Measurements from ENCODE around the gene PRKACB.
"Not testable (repeated sequence)": the region's sequence is repeated elsewhere in the genome, so short reads cannot be mapped to it uniquely, and the experiment has no call there.

Gene PRKACB

DNA sequence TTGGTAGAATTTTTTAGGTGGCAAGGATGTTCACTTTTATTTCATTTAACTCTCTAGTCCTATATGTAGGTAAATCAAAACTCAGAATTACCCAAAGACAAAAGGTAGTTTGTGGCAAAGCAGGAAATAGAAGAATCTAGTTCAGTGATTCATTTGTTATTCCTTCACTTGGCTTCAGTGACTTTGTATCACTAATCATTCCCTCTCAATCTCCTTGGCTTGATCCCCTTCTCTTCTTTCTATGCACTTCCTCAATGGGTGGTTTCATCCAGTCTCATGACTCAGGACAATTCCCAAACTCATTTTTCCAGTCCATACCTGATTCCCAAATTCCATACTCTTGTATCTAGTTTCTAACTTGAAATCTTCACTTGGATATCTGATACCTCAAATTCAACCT, 64.9 kb downstream of the PRKACB start:
- no peak overlapping the region for H3K4me3 ChIP-seq (ENCODE audit: low read depth, low read length)
- TF ChIP-seq, protein P1, sequence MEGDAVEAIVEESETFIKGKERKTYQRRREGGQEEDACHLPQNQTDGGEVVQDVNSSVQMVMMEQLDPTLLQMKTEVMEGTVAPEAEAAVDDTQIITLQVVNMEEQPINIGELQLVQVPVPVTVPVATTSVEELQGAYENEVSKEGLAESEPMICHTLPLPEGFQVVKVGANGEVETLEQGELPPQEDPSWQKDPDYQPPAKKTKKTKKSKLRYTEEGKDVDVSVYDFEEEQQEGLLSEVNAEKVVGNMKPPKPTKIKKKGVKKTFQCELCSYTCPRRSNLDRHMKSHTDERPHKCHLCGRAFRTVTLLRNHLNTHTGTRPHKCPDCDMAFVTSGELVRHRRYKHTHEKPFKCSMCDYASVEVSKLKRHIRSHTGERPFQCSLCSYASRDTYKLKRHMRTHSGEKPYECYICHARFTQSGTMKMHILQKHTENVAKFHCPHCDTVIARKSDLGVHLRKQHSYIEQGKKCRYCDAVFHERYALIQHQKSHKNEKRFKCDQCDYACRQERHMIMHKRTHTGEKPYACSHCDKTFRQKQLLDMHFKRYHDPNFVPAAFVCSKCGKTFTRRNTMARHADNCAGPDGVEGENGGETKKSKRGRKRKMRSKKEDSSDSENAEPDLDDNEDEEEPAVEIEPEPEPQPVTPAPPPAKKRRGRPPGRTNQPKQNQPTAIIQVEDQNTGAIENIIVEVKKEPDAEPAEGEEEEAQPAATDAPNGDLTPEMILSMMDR (IDR thresholded peaks at IDR 0.05; ENCODE audit: control insufficient read depth, extremely low read depth, insufficient read depth), result no peak
- no peak for DNase-seq (ENCODE audit: low read depth)

DNA sequence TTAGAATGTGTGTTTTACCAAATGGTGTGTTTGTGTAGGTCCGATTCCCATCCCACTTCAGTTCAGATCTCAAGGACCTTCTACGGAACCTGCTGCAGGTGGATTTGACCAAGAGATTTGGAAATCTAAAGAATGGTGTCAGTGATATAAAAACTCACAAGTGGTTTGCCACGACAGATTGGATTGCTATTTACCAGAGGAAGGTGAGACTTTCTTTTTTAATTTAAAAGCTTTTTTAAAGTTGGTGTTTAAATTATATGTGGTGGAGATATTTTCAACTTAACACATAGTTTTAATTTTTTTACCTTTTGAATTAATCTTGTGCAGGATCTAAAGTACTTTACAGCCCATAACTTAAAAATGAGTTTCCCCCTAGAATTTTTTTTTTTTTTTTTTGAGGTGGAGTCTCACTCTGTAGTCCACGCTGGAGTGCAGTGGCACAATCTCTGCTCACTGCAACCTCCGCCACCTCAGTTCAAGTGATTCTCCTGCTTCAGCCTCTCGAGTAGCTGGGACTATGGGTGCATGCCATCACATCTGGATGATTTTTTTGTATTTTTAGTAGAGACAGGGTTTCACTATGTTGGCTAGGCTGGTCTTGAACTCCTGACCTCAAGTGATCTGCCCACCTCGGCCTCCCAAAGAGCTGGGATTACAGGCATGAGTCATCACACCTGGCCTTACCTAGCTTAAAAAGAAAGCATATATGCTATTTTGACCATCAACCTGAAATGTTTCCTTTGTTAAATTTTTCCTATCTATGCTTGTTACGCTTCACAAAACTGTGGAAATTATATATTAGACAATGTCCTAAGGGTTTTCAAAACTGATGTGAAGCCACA, 70.3 kb downstream of the PRKACB start:
- H3K4me3 ChIP-seq (ENCODE audit: low read depth, low read length), result no peak overlapping the region
- TF ChIP-seq, protein P1 (IDR thresholded peaks at IDR 0.05; ENCODE audit: control insufficient read depth, extremely low read depth, insufficient read depth), result no peak
- DNase-seq (ENCODE audit: low read depth), result no peak

DNA sequence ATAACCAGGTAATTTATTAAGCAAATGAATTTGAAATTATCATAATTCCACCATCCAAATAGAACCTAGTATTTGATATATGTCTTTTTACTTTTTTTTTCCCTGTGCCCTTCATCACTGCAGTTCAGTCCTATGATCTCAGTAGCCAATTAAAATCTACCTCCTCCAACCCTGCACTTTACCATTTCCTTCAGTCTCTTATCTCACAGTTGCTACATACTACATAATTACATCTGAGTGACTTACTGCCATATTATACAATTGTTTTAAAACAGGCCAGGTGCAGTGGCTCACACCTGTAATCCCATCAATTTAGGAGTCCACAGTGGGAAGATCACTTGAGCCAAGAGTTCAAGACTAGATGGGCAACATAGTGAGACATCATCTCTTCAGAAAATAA, 73.2 kb downstream of the PRKACB start:
- no peak for DNase-seq (ENCODE audit: low read depth)
- TF ChIP-seq, protein P1 (IDR thresholded peaks at IDR 0.05; ENCODE audit: control insufficient read depth, extremely low read depth, insufficient read depth), result no peak
- H3K4me3 ChIP-seq (ENCODE audit: low read depth, low read length), result no peak overlapping the region

DNA sequence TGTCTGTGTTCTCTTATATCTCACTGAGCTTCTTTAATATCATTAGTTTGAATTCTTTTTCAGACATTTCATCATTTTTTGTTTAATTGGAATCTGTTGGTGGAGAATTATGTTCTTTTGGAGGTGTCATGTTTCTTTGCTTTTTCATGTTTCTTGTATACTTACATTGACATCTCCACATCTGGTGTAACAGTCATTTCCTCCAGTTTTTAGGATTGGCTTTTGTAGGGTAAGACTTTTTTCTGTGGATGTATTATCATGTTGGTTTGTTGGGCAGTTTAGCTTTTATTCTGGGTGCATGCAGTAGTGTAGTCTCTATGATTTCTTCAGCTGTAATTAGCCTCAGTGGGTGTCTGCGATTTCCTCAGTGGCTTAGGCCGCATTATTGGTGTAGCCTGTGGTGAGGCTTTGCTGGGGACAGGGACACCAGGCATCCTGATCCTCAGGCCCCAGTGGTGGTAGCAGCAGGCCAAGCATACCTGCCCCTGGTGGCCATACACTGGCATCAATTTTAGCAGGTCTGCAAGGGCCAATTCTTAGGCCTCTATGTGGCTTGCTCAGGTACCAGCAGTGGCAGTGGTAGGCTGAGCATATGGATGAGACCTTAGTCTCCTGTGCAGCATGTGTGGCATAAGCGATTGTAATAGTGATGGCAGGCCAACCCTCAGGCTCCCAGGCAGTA, 79.8 kb downstream of the PRKACB start:
- TF ChIP-seq, protein P1 (IDR thresholded peaks at IDR 0.05; ENCODE audit: control insufficient read depth, extremely low read depth, insufficient read depth), result no peak
- no peak for DNase-seq (ENCODE audit: low read depth)
- no peak overlapping the region for H3K4me3 ChIP-seq (ENCODE audit: low read depth, low read length)

DNA sequence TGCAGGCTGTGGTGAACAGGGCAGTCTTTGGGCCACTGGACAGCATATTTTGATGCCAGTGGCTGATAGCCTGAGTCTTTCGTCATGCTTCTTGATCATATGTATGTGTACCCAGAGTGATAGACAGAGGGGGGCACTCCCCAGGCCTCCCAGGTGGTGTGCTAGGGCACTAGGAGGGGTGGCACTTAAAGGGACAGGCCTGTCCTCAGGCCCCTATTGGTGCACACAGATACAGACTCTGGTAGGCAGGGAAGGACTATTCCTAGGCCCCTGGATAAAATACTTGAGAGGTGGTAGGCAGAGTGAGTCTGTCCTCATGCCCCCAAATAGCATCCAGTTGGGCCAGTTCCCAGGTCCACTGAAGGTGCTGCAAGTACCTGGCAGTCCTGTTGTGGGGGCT, 80.8 kb downstream of the PRKACB start:
- DNase-seq (ENCODE audit: low read depth), result no peak

DNA sequence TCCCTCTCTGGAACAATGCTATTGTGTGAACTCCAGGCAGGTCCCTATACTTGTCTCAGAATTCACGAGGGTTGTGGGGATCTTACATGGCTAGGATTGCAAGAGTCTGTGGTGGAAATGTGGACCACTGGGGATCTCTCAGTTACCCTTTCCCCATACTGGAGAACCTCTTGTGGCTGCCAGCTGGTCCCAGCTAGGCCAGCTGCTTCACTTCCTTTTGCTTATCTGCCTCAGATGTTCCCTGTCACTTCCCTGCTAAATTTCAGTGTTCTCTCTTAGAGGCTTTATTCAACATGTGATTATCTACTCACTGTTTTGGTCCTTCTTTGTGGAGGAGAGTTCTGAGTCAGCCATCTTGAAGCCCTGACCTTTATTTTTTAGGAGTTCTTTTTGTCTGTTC, 81.6 kb downstream of the PRKACB start:
- TF ChIP-seq, protein P1 (IDR thresholded peaks at IDR 0.05; ENCODE audit: control insufficient read depth, extremely low read depth, insufficient read depth), result no peak
- DNase-seq (ENCODE audit: low read depth), result no peak
- no peak overlapping the region for H3K4me3 ChIP-seq (ENCODE audit: low read depth, low read length)

More for the DNA sequence above, 80.8 kb downstream of the PRKACB start:
- no peak overlapping the region for H3K4me3 ChIP-seq (ENCODE audit: low read depth, low read length)
- TF ChIP-seq, protein P1 (IDR thresholded peaks at IDR 0.05; ENCODE audit: control insufficient read depth, extremely low read depth, insufficient read depth), result no peak

DNA sequence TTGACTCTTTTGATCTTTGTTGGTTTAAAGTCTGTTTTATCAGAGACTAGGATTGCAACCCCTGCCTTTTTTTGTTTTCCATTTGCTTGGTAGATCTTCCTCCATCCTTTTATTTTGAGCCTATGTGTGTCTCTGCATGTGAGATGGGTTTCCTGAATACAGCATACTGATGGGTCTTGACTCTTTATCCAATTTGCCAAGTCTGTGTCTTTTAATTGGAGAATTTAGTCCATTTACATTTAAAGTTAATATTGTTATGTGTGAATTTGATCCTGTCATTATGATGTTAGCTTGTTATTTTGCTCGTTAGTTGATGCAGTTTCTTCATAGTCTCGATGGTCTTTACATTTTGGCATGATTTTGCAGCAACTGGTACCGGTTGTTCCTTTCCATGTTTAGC, 88.6 kb downstream of the PRKACB start:
- H3K4me3 ChIP-seq (ENCODE audit: low read depth, low read length); DNase-seq (ENCODE audit: low read depth): not testable (repeated sequence)

All from LNCaP clone FGC (cell line).